ENCODE data around the gene RUNX1.

DNA sequence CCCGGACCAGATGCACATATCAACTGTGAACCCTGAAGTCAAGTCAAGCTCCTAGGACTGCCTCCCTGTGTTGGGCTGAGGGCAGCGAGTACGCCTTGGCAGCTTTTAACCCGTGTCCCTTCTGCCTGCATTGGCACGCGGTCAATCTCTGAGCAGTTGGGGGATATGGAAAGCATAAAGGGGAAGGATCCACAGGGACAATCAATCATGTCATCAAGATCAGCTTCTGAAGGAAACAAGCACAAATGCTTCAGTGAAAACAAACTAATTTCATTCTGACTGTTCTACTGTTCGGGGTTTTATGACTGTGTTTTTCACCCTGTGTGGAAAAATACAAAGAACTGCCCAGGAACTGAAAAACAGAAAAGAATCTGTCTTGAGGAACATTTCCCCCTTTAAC lies 106.2 kb downstream of the RUNX1 start:
- TF ChIP-seq OSR1 (CRISPR knock-in tag; IDR thresholded peaks at IDR 0.05), result no peak
- TF ChIP-seq ARNTL (CRISPR knock-in tag; IDR thresholded peaks at IDR 0.05; ENCODE audit: borderline replicate concordance, low read depth), result no peak
- TF ChIP-seq ISL1 (CRISPR knock-in tag; IDR thresholded peaks at IDR 0.05), result no peak
- TF ChIP-seq ZC3H10 (CRISPR knock-in tag; IDR thresholded peaks at IDR 0.05), result no peak
- TF ChIP-seq ZNF565 (CRISPR knock-in tag; conservative IDR thresholded peaks at IDR 0.05; ENCODE audit: low read depth), result no peak
- no peak for TF ChIP-seq SNAI2 (CRISPR knock-in tag; IDR thresholded peaks at IDR 0.05)
- no peak for TF ChIP-seq RARB (CRISPR knock-in tag; IDR thresholded peaks at IDR 0.05)
- TF ChIP-seq, protein P1, sequence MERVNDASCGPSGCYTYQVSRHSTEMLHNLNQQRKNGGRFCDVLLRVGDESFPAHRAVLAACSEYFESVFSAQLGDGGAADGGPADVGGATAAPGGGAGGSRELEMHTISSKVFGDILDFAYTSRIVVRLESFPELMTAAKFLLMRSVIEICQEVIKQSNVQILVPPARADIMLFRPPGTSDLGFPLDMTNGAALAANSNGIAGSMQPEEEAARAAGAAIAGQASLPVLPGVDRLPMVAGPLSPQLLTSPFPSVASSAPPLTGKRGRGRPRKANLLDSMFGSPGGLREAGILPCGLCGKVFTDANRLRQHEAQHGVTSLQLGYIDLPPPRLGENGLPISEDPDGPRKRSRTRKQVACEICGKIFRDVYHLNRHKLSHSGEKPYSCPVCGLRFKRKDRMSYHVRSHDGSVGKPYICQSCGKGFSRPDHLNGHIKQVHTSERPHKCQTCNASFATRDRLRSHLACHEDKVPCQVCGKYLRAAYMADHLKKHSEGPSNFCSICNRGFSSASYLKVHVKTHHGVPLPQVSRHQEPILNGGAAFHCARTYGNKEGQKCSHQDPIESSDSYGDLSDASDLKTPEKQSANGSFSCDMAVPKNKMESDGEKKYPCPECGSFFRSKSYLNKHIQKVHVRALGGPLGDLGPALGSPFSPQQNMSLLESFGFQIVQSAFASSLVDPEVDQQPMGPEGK (CRISPR knock-in tag; IDR thresholded peaks at IDR 0.05; ENCODE audit: borderline replicate concordance), result no peak
- no peak for TF ChIP-seq CSDC2 (CRISPR knock-in tag; IDR thresholded peaks at IDR 0.05)
- TF ChIP-seq, protein P2, sequence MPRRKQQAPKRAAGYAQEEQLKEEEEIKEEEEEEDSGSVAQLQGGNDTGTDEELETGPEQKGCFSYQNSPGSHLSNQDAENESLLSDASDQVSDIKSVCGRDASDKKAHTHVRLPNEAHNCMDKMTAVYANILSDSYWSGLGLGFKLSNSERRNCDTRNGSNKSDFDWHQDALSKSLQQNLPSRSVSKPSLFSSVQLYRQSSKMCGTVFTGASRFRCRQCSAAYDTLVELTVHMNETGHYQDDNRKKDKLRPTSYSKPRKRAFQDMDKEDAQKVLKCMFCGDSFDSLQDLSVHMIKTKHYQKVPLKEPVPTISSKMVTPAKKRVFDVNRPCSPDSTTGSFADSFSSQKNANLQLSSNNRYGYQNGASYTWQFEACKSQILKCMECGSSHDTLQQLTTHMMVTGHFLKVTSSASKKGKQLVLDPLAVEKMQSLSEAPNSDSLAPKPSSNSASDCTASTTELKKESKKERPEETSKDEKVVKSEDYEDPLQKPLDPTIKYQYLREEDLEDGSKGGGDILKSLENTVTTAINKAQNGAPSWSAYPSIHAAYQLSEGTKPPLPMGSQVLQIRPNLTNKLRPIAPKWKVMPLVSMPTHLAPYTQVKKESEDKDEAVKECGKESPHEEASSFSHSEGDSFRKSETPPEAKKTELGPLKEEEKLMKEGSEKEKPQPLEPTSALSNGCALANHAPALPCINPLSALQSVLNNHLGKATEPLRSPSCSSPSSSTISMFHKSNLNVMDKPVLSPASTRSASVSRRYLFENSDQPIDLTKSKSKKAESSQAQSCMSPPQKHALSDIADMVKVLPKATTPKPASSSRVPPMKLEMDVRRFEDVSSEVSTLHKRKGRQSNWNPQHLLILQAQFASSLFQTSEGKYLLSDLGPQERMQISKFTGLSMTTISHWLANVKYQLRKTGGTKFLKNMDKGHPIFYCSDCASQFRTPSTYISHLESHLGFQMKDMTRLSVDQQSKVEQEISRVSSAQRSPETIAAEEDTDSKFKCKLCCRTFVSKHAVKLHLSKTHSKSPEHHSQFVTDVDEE (CRISPR knock-in tag; IDR thresholded peaks at IDR 0.05), result no peak
- no peak for TF ChIP-seq TCF4 (CRISPR knock-in tag; IDR thresholded peaks at IDR 0.05; ENCODE audit: borderline replicate concordance)
- no peak for TF ChIP-seq ZFP3 (CRISPR knock-in tag; IDR thresholded peaks at IDR 0.05)
- TF ChIP-seq, protein P3, sequence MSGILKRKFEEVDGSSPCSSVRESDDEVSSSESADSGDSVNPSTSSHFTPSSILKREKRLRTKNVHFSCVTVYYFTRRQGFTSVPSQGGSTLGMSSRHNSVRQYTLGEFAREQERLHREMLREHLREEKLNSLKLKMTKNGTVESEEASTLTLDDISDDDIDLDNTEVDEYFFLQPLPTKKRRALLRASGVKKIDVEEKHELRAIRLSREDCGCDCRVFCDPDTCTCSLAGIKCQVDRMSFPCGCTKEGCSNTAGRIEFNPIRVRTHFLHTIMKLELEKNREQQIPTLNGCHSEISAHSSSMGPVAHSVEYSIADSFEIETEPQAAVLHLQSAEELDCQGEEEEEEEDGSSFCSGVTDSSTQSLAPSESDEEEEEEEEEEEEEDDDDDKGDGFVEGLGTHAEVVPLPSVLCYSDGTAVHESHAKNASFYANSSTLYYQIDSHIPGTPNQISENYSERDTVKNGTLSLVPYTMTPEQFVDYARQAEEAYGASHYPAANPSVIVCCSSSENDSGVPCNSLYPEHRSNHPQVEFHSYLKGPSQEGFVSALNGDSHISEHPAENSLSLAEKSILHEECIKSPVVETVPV (CRISPR knock-in tag; IDR thresholded peaks at IDR 0.05), result no peak
- no peak for TF ChIP-seq ZFP30 (CRISPR knock-in tag; IDR thresholded peaks at IDR 0.05)

Measured in SK-N-SH treated with all-trans-retinoic acid at 6 μM for 48 hours (cell line).